NCI-H187 (cell line): ENCODE results near the gene MARCHF9.

Source experiments
- DNase-seq, 2 experiments: peaks; one replicate each; lab custom pipeline; 2025; lab: John Stamatoyannopoulos, UW

The MARCHF9 gene

DNA sequence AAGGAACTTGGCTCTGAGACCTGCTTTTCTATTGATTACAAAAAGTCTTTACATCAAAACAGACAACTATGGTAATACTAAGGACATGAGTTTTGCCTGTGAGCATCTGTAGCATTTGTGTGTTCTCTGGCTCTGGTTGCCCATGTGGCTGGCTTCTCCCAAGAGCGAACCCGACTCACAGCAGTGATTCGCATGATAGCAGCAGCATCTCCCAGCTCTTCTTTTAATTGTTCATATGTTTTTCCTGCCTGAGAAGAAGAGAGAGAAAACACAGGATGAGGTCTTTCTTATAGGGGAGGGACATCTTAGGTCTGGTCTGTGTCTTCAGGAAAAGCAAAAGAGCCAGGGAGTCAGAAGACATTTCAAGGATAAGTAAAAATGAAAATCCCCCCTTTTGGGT lies 46.1 kb downstream of the MARCHF9 start:
- no peak for DNase-seq

DNA sequence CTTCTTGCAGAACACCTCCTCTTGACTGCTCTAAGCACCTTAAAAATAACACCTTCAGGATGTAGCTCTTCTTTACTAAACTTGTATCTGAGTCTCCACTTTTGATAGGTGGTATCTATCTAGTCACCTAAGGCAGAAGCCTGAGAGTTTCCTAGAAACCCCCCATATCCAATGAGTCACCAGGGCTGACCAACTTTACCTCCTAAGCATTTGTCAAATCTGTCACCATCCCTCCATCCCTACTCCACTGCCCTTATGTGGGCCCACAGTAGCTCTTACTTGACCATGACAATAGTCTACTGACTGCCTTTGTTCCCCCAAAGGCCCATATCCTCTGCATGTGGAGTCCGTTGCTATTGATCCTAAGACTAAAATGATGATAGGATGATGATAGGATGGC lies 47.7 kb downstream of the MARCHF9 start:
- DNase-seq: no peak

DNA sequence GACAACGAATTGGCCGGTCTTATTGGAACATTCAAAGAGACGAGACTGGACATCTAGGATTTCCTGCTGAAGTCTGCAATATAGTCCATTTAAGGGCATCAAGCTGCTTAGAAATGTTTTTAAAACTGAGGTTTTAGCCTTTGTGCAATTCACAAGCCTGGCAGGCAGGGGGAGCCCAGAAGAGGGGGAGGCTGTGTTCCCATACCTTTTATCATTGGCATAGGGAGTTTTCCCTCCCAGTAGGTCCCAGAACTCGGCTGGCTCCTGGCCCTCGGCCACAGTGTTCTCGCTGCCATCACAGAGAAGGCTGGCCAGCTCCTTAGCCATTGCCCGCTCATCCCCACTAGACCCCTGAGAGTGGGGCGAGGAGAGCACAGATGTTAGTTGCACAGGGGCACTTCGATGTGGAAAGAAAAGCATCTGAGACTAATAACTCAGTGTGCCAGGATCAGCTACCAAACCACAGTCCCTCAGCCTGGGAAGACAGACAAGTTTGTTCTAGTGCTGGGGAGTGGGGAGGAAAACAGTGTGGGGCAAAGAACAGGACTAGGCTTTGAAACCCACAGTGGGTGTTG lies 48.5 kb downstream of the MARCHF9 start:
- DNase-seq: no peak

DNA sequence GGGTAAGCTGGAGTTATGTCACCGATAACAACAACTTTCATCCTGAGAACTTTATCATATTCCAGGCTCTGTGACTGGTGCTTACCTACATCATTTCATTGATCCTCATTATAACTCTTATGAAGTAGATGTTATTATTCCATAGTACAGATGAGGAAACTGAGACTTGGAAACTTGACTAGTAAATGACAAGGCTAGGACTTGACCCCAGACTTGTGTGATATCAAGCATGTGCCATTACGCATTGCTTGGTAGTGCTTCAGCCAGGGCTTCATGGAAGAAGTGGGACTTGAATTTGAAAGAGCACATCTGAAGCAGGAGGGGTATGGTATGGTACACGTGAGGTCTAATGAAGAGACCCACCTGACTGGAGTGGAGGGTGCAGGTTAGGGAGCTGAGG lies 51.8 kb downstream of the MARCHF9 start:
- DNase-seq: no peak

DNA sequence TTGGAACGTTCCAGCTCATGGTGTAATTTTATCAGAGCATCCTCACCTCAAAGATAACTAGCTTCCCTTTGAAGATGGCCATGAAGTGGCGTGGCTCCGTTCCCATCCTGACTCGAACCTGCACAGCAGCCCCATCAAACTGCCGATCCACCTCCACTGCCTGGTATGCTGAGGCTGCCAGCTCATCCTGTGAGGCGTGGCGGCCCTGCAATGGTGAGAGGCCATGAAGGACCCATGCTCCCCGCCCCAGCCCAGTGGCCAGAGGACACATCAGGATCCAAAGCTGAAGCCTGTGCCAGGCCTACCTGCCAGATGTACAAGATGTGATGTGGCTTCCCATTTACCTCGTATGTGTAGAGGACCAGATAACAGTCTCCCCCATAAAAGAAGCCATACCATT lies 52.4 kb downstream of the MARCHF9 start:
- DNase-seq: no peak

DNA sequence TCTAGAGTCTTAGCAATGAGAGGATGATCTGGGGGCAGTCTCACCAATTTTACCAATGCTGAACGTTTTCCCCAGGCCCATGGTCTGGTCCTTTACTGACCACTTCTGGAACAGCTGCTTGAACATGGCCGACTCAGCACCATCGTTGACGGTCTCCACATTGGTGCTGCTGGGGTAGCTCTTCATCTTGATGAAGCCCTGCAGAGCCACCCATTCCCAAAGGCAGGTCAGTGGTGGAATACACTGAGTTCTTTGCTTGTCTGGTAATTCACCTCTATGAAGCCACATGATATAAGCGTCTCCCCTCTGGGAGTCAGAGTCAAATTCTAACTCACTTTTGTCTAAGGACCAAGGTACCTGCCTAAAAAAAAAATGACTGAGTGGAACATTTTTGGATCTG lies 53.4 kb downstream of the MARCHF9 start:
- no peak for DNase-seq

DNA sequence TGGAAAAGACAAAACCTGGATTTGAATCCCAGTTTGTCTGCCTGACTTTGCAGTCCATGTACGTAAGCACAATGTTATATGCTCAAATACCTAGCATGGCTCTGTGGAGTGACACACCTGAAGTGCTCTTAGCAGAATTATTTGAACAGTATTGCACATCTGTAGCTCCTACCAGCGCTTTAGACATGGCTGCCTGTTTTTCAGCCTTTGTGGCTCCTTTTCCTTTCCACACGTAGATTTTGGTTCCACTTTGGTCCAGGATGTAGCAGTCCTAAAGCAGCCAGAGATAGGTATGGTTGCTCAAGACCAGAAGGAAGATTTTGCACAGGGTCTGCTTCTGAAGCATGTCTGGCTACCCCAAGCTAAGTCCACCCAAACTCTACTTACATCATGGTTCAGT lies 54.5 kb downstream of the MARCHF9 start:
- DNase-seq: no peak
